Epithelial cell of umbilical artery (primary cell): Measurements from ENCODE around the gene SLC5A10. TPM values are rescaled to one million over a fixed set of nuclear protein-coding genes. Genes with fewer than 3 reads are reported as not detected.

ENCODE experiments used
- total RNA-seq: library from RNA; depleted of rRNA; stranded (reverse); fragments of >200 nt; gene quantifications from 2 replicates; pipeline ENCODE4 v1.2.3, GENCODE V29; 2014

SLC5A10 gene
- not detected in 2 replicates for total RNA-seq

GRCh38 chr17:18951941-18952842, at the start of gene SLC5A10:
SLC5A10 (plus strand) TSS chr17:18952165; CDS start chr17:18952206, 41 bp downstream.

DNA sequence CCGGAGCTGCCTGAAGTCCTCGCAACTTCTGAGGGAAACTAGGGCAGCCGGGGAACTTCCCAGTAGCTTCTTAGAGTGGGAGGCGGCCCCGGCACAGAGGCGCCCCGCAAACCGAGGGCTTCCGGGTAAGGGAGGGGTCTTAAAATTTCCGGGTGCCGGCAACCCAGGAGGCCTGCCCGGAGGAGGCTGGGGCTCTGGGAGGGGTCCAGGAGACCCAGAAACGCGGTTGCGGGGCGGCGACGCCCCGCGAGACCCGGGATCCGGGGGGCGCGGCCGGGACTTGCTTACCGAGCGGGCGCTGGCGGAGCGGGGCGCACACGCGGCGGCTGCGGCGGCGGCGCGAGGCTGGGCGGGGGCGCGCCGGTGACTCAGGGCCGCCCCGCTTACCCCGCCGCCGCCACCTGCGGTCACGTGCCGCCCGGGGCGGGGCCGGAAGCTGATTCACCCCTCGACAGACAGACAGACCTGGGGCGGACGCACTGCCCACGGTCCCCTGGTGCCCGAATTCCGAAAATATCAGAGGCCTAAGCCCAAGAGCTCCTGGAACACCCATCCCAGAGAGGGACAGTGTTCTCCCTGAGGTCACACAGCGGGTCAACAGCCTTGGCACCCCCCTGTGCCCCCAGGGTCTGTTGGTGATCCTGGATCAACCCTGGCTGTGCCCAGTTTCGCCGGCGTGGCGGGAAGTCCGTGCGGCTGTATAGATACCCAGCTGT, 52.6 kb downstream of the SLC5A10 start, which contains the start of gene FAM83G:
Gene FAM83G, minus strand, starts transcription at position 344 of the 716 bp plus-strand sequence. CDS start 723 bp downstream, outside the sequence.

DNA sequence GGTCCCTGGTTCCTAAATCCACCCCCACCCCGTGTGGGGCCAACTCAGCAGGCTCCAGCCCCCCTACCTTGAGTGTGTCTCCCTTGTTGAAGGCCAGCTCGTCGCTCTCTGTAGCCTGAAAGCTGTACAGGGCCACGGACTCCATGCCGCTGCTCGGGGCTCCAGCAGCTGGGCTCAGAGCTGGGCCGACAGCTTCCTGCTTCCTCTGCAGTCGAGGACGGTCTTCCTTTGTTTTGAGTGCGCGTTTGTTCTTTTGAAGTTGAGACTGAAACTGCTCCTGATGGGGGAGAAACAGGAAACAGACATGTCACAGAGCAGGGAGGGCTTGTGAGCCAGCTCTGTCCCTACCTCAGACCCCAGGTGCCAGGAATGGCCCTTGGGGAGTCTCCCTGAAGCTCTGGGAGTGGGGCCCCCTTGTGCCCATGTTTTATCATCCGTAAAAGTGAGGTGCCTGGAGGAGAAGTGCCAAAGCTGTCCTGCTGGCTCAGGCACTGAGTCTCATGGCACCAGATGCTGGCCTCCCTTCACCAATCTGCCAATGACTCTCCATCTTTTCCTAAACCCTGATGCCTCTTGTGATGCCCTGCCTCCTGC, 94.9 kb downstream of the SLC5A10 start, which contains the start of gene GRAP:
Gene GRAP, minus strand, starts transcription at position 176 of the 594 bp plus-strand sequence. Its CDS starts 31 bp downstream, at position 145.

Other genes starting within 250 kb of the SLC5A10 start
- gene FBXW10, start 208.1 kb upstream of the SLC5A10 start, total RNA-seq = not detected in 2 replicates
- 76.7 and 79.3 TPM in 2 replicates for gene TVP23B, start 171.0 kb upstream of the SLC5A10 start, total RNA-seq
- 42.6 and 52.0 TPM in 2 replicates for gene PRPSAP2, start 94.0 kb upstream of the SLC5A10 start, total RNA-seq
- gene FAM83G, start 52.6 kb downstream of the SLC5A10 start, total RNA-seq = 7.1 and 8.2 TPM in 2 replicates
- 19.0 and 41.6 TPM in 2 replicates for gene GRAP, start 94.8 kb downstream of the SLC5A10 start, total RNA-seq
- gene GRAPL, start 175.4 kb downstream of the SLC5A10 start, total RNA-seq = 7.0 and 8.4 TPM in 2 replicates